Esophagus muscularis mucosa (tissue), 3 donors: ENCODE results near the gene CCDC188.
A peak's percentile ranks its signal among the peaks of the same experiment; 100 is the strongest.

Source experiments
- POLR2A ChIP-seq: fragments of 450-650 bp; IDR thresholded peaks from one replicate; pipeline ENCODE4 v1.6.1; 2017; ENCODE audit warnings: antibody characterized with exemption, moderate library complexity, mild to moderate bottlenecking, low read depth
- TF ChIP-seq, protein P1 (sequence below), 3 experiments: fragments of 200-600 bp in 2 of 3; fragments of 450-650 bp in 1 of 3; sonication (generic) in 2 of 3; IDR thresholded peaks; one replicate each; pipeline ENCODE4 v1.5.1; 2017 to 2019; ENCODE audit warnings: antibody characterized with exemption in 3 of 3, mild to moderate bottlenecking in 2 of 3, moderate library complexity in 1 of 3

DNA sequence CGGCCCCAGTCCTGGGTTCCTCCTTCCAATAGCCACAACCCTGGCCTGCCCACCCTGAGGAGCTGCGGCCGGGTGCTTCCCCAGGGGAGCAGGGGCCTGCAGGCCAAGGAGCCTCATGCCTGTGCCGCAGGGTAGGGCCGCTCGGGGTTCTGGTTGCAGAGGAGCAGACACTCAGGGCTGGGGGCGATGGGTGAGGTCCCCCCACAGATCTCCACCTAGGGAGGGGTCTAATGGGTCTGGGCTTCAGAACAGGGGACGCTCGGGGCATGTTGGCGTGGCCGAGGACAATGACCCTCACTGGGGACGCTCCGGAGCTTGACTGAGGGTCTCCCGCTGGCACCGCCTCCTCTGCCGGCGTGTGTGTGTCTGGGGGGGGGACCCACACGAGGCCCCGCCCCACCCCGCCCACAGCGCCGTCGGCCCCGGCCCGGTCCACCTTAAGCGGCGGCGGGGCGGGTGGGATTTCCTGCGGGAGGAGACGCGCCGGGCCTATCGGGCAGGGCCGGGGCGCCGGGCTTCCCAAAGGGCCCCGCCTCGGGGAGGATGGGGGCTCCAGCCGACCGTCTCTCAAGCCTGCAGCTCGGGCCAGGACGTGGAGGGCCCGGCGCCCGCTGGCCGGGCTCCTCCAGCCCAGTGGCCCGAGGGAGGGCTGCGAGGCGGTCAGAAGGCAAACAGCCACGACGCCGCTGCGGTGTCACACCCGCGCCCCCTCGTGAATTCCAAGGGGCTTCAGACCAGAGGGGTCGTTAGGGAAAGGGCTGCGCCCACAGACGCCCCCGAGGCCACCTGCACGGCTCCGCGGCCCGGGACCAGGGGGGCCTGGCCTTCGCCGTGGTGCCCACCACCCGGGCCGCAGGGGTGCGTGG, 19.9 kb downstream of the CCDC188 start:
- TF ChIP-seq, protein P1, sequence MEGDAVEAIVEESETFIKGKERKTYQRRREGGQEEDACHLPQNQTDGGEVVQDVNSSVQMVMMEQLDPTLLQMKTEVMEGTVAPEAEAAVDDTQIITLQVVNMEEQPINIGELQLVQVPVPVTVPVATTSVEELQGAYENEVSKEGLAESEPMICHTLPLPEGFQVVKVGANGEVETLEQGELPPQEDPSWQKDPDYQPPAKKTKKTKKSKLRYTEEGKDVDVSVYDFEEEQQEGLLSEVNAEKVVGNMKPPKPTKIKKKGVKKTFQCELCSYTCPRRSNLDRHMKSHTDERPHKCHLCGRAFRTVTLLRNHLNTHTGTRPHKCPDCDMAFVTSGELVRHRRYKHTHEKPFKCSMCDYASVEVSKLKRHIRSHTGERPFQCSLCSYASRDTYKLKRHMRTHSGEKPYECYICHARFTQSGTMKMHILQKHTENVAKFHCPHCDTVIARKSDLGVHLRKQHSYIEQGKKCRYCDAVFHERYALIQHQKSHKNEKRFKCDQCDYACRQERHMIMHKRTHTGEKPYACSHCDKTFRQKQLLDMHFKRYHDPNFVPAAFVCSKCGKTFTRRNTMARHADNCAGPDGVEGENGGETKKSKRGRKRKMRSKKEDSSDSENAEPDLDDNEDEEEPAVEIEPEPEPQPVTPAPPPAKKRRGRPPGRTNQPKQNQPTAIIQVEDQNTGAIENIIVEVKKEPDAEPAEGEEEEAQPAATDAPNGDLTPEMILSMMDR (IDR thresholded peaks at IDR 0.05) = peak in 1 of 3 experiments; percentile 7
- TF ChIP-seq POLR2A = no peak
